Lower leg skin (tissue), 3 donors: Measurements from ENCODE around the gene CCDC182.

Experiments used
- POLR2A ChIP-seq, 2 donors: fragments of 450-650 bp; IDR thresholded peaks; one replicate each; pipeline ENCODE4 v1.6.1; 2016 to 2017; ENCODE audit warnings: antibody characterized with exemption in 2 of 2, mild to moderate bottlenecking in 1 of 2, moderate library complexity in 1 of 2
- TF ChIP-seq, protein P1 (sequence below), 3 donors: fragments of 450-650 bp; IDR thresholded peaks; one replicate each; pipeline ENCODE4 v1.5.1; 2016; ENCODE audit warnings: antibody characterized with exemption in 3 of 3, mild to moderate bottlenecking in 3 of 3, moderate library complexity in 2 of 3

DNA sequence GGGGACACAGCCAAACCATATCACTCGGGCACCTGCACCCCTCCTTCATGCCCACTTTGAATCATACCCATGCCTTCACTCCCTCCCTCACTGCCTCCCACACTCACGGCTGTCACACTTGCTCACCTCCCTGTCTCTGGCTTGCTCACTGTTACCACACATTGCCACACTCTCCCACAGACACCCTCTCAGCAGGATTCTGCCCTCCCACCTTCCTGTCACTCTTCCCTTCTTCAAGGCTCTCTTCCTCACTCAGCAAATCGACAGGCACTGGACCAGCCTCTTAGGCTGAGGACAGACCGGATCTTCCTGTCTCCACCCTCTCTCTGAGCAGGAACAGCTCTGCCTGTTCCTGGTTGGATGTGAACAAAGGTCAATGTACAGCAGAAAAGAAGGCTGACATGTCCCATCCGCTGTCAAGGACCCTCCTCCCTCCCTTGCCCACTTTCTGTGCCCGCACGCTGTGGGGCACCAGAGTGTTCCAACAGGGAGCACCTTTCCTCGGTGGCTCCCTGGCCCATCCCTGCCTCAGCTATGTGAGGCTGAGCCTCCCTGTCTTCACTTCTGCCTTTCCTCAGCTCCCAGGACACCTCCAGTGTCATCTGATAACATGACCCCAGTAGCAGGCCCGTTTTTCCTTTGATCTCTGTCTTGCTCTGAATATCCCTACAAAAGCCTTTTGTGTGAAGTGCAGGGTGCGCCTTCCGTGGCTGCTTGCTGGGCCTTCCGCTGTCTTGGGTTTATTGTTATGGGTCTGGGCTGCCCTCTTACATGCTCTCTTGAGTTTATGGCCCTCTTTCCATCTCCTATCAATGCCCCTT is 47.0 kb downstream of the CCDC182 start:
- TF ChIP-seq POLR2A (IDR thresholded peaks at IDR 0.05) = no peak
- TF ChIP-seq, protein P1, sequence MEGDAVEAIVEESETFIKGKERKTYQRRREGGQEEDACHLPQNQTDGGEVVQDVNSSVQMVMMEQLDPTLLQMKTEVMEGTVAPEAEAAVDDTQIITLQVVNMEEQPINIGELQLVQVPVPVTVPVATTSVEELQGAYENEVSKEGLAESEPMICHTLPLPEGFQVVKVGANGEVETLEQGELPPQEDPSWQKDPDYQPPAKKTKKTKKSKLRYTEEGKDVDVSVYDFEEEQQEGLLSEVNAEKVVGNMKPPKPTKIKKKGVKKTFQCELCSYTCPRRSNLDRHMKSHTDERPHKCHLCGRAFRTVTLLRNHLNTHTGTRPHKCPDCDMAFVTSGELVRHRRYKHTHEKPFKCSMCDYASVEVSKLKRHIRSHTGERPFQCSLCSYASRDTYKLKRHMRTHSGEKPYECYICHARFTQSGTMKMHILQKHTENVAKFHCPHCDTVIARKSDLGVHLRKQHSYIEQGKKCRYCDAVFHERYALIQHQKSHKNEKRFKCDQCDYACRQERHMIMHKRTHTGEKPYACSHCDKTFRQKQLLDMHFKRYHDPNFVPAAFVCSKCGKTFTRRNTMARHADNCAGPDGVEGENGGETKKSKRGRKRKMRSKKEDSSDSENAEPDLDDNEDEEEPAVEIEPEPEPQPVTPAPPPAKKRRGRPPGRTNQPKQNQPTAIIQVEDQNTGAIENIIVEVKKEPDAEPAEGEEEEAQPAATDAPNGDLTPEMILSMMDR (IDR thresholded peaks at IDR 0.05) = no peak
